ENCODE results near the gene SPNS2. TPM values are rescaled to one million over a fixed set of nuclear protein-coding genes. Genes with fewer than 3 reads are reported as not detected.

SPNS2 gene
- total RNA-seq, 2 experiments from 2014 or later: 0.15 to 0.60 TPM

GRCh38 chr17:4525691-4526397, 27.2 kb downstream of the SPNS2 start:
- H3K4me3 Mint-ChIP-seq: no peak overlapping the region
- ChIA-PET CTCF (no interaction called here), POLR2A (no interaction called here)
- H3K27ac Mint-ChIP-seq: no peak overlapping the region
- DNase-seq: no peak
- no peaks in the 10 kb centered on the region for H3K4me1 Mint-ChIP-seq
- H3K36me3 Mint-ChIP-seq (ENCODE audit: low read depth): no peaks in the 10 kb centered on the region
- H3K9me3 Mint-ChIP-seq: no peaks in the 10 kb centered on the region
- peaks cover 10% of the 10 kb centered on the region for H3K27me3 Mint-ChIP-seq

- Mint-ChIP-seq H3K9me3 (no peaks in the 10 kb centered on the region), H3K27ac (no peak overlapping the region), H3K36me3 (ENCODE audit: low read depth) (no peaks in the 10 kb centered on the region), H3K4me3 (no peak overlapping the region), H3K4me1 (no peaks in the 10 kb centered on the region), H3K27me3 (peaks cover 12% of the 10 kb centered on the region)
- no peak for DNase-seq
- CTCF ChIA-PET: interaction anchor here (0.9 kb wide), 1 partner anchor 30 kb away, joined by 3 read pairs; no protein-coding TSS in a partner anchor
- POLR2A ChIA-PET: no interaction called here
These were observed 28.5 kb downstream of the SPNS2 start for GRCh38 chr17:4527134-4527533.

GRCh38 chr17:4527566-4528125, 29.0 kb downstream of the SPNS2 start:
- H3K4me1 Mint-ChIP-seq: no peaks in the 10 kb centered on the region
- CTCF ChIA-PET: interaction anchor here (0.9 kb wide), 1 partner anchor 29 kb away, joined by 3 read pairs; no protein-coding TSS in a partner anchor
- no peaks in the 10 kb centered on the region for H3K9me3 Mint-ChIP-seq
- H3K36me3 Mint-ChIP-seq (ENCODE audit: low read depth): no peaks in the 10 kb centered on the region
- DNase-seq: no peak
- H3K27ac Mint-ChIP-seq: no peak overlapping the region
- H3K4me3 Mint-ChIP-seq: no peak overlapping the region
- POLR2A ChIA-PET: no interaction called here
- H3K27me3 Mint-ChIP-seq: peaks cover 13% of the 10 kb centered on the region

- Mint-ChIP-seq H3K4me1 (no peaks in the 10 kb centered on the region), H3K4me3 (no peak overlapping the region), H3K36me3 (ENCODE audit: low read depth) (no peaks in the 10 kb centered on the region), H3K9me3 (no peaks in the 10 kb centered on the region), H3K27me3 (peaks cover 16% of the 10 kb centered on the region), H3K27ac (no peak overlapping the region)
- CTCF ChIA-PET: no interaction called here
- POLR2A ChIA-PET: no interaction called here
- no peak for DNase-seq
These were observed 31.0 kb downstream of the SPNS2 start for GRCh38 chr17:4529533-4530152.

GRCh38 chr17:4530799-4531730, 32.4 kb downstream of the SPNS2 start:
- Mint-ChIP-seq H3K9me3 (no peaks in the 10 kb centered on the region), H3K27me3 (peaks cover 13% of the 10 kb centered on the region), H3K4me3 (no peak overlapping the region), H3K4me1 (no peaks in the 10 kb centered on the region), H3K36me3 (ENCODE audit: low read depth) (no peaks in the 10 kb centered on the region), H3K27ac (no peak overlapping the region)
- POLR2A ChIA-PET: no interaction called here
- no peak for DNase-seq
- CTCF ChIA-PET: no interaction called here

GRCh38 chr17:4531988-4532736, 33.5 kb downstream of the SPNS2 start:
- H3K4me1 Mint-ChIP-seq: no peaks in the 10 kb centered on the region
- H3K4me3 Mint-ChIP-seq: no peak overlapping the region
- H3K27ac Mint-ChIP-seq: no peak overlapping the region
- POLR2A ChIA-PET: no interaction called here
- no peak for DNase-seq
- CTCF ChIA-PET: no interaction called here
- no peaks in the 10 kb centered on the region for H3K36me3 Mint-ChIP-seq (ENCODE audit: low read depth)
- no peaks in the 10 kb centered on the region for H3K9me3 Mint-ChIP-seq
- peaks cover 10% of the 10 kb centered on the region for H3K27me3 Mint-ChIP-seq

- Mint-ChIP-seq H3K27ac (no peak overlapping the region), H3K27me3 (peaks cover 10% of the 10 kb centered on the region), H3K4me1 (no peaks in the 10 kb centered on the region), H3K9me3 (no peaks in the 10 kb centered on the region), H3K4me3 (no peak overlapping the region), H3K36me3 (ENCODE audit: low read depth) (no peaks in the 10 kb centered on the region)
- ChIA-PET CTCF (no interaction called here), POLR2A (no interaction called here)
- DNase-seq: no peak
These were observed 34.3 kb downstream of the SPNS2 start for GRCh38 chr17:4532860-4533522.

- Mint-ChIP-seq H3K4me1 (no peaks in the 10 kb centered on the region), H3K27ac (no peak overlapping the region), H3K4me3 (no peak overlapping the region), H3K9me3 (no peaks in the 10 kb centered on the region), H3K27me3 (peaks cover 8% of the 10 kb centered on the region), H3K36me3 (ENCODE audit: low read depth) (no peaks in the 10 kb centered on the region)
- ChIA-PET POLR2A (no interaction called here), CTCF (no interaction called here)
- peak; percentile 30 for DNase-seq
These were observed 35.1 kb downstream of the SPNS2 start for GRCh38 chr17:4533523-4534504.

- POLR2A ChIA-PET: no interaction called here
- peaks cover under 1% of the 10 kb centered on the region for H3K36me3 Mint-ChIP-seq (ENCODE audit: low read depth)
- CTCF ChIA-PET: no interaction called here
- no peaks in the 10 kb centered on the region for H3K9me3 Mint-ChIP-seq
- no peak for DNase-seq
- H3K4me1 Mint-ChIP-seq: no peaks in the 10 kb centered on the region
- peaks cover 8% of the 10 kb centered on the region for H3K27me3 Mint-ChIP-seq
- H3K27ac Mint-ChIP-seq: no peak overlapping the region
- no peak overlapping the region for H3K4me3 Mint-ChIP-seq
These were observed 35.8 kb downstream of the SPNS2 start for GRCh38 chr17:4534515-4534914.

GRCh38 chr17:4534928-4535666, 36.4 kb downstream of the SPNS2 start:
- peaks cover 4% of the 10 kb centered on the region for H3K36me3 Mint-ChIP-seq (ENCODE audit: low read depth)
- no peak overlapping the region for H3K4me3 Mint-ChIP-seq
- ChIA-PET POLR2A (no interaction called here), CTCF (interaction anchor here (1.6 kb wide), 1 partner anchor 114 kb away, joined by 3 read pairs; no protein-coding TSS in a partner anchor)
- peaks cover 7% of the 10 kb centered on the region for H3K27me3 Mint-ChIP-seq
- DNase-seq: no peak
- no peak overlapping the region for H3K27ac Mint-ChIP-seq
- no peaks in the 10 kb centered on the region for H3K4me1 Mint-ChIP-seq
- H3K9me3 Mint-ChIP-seq: no peaks in the 10 kb centered on the region

- H3K27me3 Mint-ChIP-seq: peaks cover 7% of the 10 kb centered on the region
- ChIA-PET CTCF (interaction anchor here (1.6 kb wide), 1 partner anchor 115 kb away, joined by 3 read pairs; no protein-coding TSS in a partner anchor), POLR2A (no interaction called here)
- no peak overlapping the region for H3K27ac Mint-ChIP-seq
- no peaks in the 10 kb centered on the region for H3K4me1 Mint-ChIP-seq
- DNase-seq: no peak
- H3K9me3 Mint-ChIP-seq: no peaks in the 10 kb centered on the region
- H3K36me3 Mint-ChIP-seq (ENCODE audit: low read depth): peaks cover 4% of the 10 kb centered on the region
- H3K4me3 Mint-ChIP-seq: no peak overlapping the region
These were observed 37.1 kb downstream of the SPNS2 start for GRCh38 chr17:4535667-4536258.
